Measurements from ENCODE around the gene ATP8A2. TPM values are rescaled to one million over a fixed set of nuclear protein-coding genes. Genes with fewer than 3 reads are reported as not detected.

ATP8A2 gene
- total and polyA plus RNA-seq, 9 of the 15 experiments (the other 6 are each of a cell fraction or from before 2014, with no cell fraction given) = under 0.01 to 0.33 (median 0.06) TPM; not detected in 4

GRCh38 chr13:25979371-25979770, 607.6 kb downstream of the ATP8A2 start:
- no peaks in the 10 kb centered on the region for H3K4me1 ChIP-seq (replicated peaks in 1 of 2; ENCODE audit: control insufficient read depth in 2 of 2, insufficient read depth in 2 of 2, low read length in 2 of 2)
- H3K27ac ChIP-seq (ENCODE audit: extremely low read depth, low read depth, low read length) = no peak overlapping the region
- no peaks in the 10 kb centered on the region for H3K36me3 ChIP-seq (ENCODE audit: control insufficient read depth, insufficient read depth, low read length)
- FAIRE-seq = no peak
- CTCF ChIA-PET (ENCODE audit: low intra/inter-chr PET ratio) = no interaction called here
- WGBS (ENCODE audit: insufficient coverage, low coverage, missing lambda C conversion rate) = 2% methylated on average over 6 of the region's 6 CpGs
- DNase-seq (ENCODE audit: extremely low read depth in 1 of 4, low spot score in 3 of 4) = no peak
- intact Hi-C loops (cut with micrococcal nuclease) (no loop called here), in situ Hi-C loops (cut with MboI) (no loop called here)
- POLR2A ChIA-PET = no interaction called here
- H3K27me3 ChIP-seq (ENCODE audit: control insufficient read depth in 2 of 2, insufficient read depth in 2 of 2, low read length in 2 of 2) = peaks cover 0 to 7% of the 10 kb centered on the region in 2 experiments; a peak in 3 of 5 replicates
- TF ChIP-seq ZNF408 (CRISPR knock-in tag; IDR thresholded peaks at IDR 0.05; ENCODE audit: low read depth) = no peak
- no peak overlapping the region for H3K9ac ChIP-seq (ENCODE audit: insufficient read depth in 1 of 2, low read depth in 2 of 2, low read length in 2 of 2)
- H3K9me3 ChIP-seq (replicated peaks; ENCODE audit: control insufficient read depth, insufficient read depth, low read depth, low read length) = no peaks in the 10 kb centered on the region
- ATAC-seq = no peak
- no peaks in the 10 kb centered on the region for H4K20me1 ChIP-seq (replicated peaks; ENCODE audit: control insufficient read depth, insufficient read depth, low read length)
- no peaks in the 10 kb centered on the region for H3K79me2 ChIP-seq (ENCODE audit: control insufficient read depth, insufficient read depth, low read length)
- H2AFZ ChIP-seq (ENCODE audit: low read depth, low read length) = no peak overlapping the region
- no TSS peak for BruUV-seq (replicated peaks)
- H3K4me3 ChIP-seq = no peak overlapping the region
- H3K9me1 ChIP-seq (ENCODE audit: control insufficient read depth, insufficient read depth, low read length) = no peaks in the 10 kb centered on the region
- no peak overlapping the region for H3K4me2 ChIP-seq (ENCODE audit: insufficient read depth, low read length)

GRCh38 chr13:25980255-25980654, 608.5 kb downstream of the ATP8A2 start:
- no peak overlapping the region for H3K9ac ChIP-seq (ENCODE audit: insufficient read depth in 1 of 2, low read depth in 2 of 2, low read length in 2 of 2)
- H3K4me2 ChIP-seq (ENCODE audit: insufficient read depth, low read length) = no peak overlapping the region
- H3K4me1 ChIP-seq (replicated peaks in 1 of 2; ENCODE audit: control insufficient read depth in 2 of 2, insufficient read depth in 2 of 2, low read length in 2 of 2) = no peaks in the 10 kb centered on the region
- no peaks in the 10 kb centered on the region for H4K20me1 ChIP-seq (replicated peaks; ENCODE audit: control insufficient read depth, insufficient read depth, low read length)
- in situ Hi-C loops (cut with MboI) = no loop called here
- intact Hi-C loops (cut with micrococcal nuclease) = no loop called here
- no peak overlapping the region for H2AFZ ChIP-seq (ENCODE audit: low read depth, low read length)
- WGBS (ENCODE audit: insufficient coverage, low coverage, missing lambda C conversion rate) = no CpG with 5 or more reads among the region's 2 CpGs
- H3K9me1 ChIP-seq (ENCODE audit: control insufficient read depth, insufficient read depth, low read length) = no peaks in the 10 kb centered on the region
- H3K36me3 ChIP-seq (ENCODE audit: control insufficient read depth, insufficient read depth, low read length) = no peaks in the 10 kb centered on the region
- ATAC-seq (peak; percentile 47; the same call in 1 of the 3 replicates), DNase-seq (ENCODE audit: extremely low read depth in 1 of 4, low spot score in 3 of 4) (peak in 2 of 4 experiments; percentile 9 to 12), FAIRE-seq (no peak)
- CTCF ChIA-PET (ENCODE audit: low intra/inter-chr PET ratio) = no interaction called here
- H3K27ac ChIP-seq (ENCODE audit: extremely low read depth, low read depth, low read length) = no peak overlapping the region
- POLR2A ChIA-PET = no interaction called here
- no peaks in the 10 kb centered on the region for H3K79me2 ChIP-seq (ENCODE audit: control insufficient read depth, insufficient read depth, low read length)
- TF ChIP-seq CTCF (IDR thresholded peaks at IDR 0.05 in 2 of 3, conservative IDR thresholded peaks at IDR 0.05 in 1 of 3; ENCODE audit: insufficient read depth in 2 of 3, low read depth in 1 of 3, low read length in 3 of 3) = peak in 1 of 3 experiments; percentile 13; a peak in 1 of 6 replicates
- no peak for TF ChIP-seq RBM39 (optimal IDR thresholded peaks at IDR 0.05; ENCODE audit: low read depth, low read length)
- no peak for TF ChIP-seq ZNF589 (CRISPR knock-in tag; IDR thresholded peaks at IDR 0.05; ENCODE audit: low read depth)
- H3K4me3 ChIP-seq = no peak overlapping the region
- BruUV-seq (replicated peaks) = no TSS peak
- no peaks in the 10 kb centered on the region for H3K9me3 ChIP-seq (replicated peaks; ENCODE audit: control insufficient read depth, insufficient read depth, low read depth, low read length)
- H3K27me3 ChIP-seq (ENCODE audit: control insufficient read depth in 2 of 2, insufficient read depth in 2 of 2, low read length in 2 of 2) = no peaks in the 10 kb centered on the region

Data from K562 (cell line).